Stimulated activated CD4-positive, alpha-beta T cell treated with anti-CD3 and anti-CD28 coated beads, Interleukin-4, amount 100 ng/mL, for 1 hour (primary cell): ENCODE measurements around the gene HDAC11.
"Not testable (repeated sequence)": the region's sequence is repeated elsewhere in the genome, so short reads cannot be mapped to it uniquely, and the experiment has no call there.

Experiments
- DNase-seq: peaks from one replicate; pipeline ENCODE4 v3.0.0-alpha.2; 2020

HDAC11 gene

GRCh38 chr3:13470894-13471574 lies 9.1 kb upstream of the HDAC11 start:
- DNase-seq: no peak

GRCh38 chr3:13472286-13472685 lies 7.8 kb upstream of the HDAC11 start:
- no peak for DNase-seq

DNA sequence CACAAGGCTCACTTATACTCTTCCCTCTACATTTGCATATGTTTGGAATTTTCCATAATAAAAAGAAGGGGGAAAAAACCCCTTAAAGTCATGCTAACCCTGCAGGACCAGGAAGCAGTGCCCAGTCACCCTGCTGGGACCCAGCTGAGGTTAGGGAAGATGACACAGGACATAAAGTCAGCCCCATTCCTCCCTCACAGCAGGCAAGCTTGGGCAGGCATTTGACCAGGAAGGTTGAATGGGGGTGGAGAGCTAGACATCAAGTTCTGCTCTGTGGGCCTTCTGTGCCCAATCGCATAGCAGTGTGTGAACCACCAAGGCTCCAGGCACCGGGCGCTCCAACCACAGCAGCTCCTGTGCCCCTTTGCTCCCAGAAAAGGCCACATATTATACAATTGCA lies 7.1 kb upstream of the HDAC11 start:
- no peak for DNase-seq

DNA sequence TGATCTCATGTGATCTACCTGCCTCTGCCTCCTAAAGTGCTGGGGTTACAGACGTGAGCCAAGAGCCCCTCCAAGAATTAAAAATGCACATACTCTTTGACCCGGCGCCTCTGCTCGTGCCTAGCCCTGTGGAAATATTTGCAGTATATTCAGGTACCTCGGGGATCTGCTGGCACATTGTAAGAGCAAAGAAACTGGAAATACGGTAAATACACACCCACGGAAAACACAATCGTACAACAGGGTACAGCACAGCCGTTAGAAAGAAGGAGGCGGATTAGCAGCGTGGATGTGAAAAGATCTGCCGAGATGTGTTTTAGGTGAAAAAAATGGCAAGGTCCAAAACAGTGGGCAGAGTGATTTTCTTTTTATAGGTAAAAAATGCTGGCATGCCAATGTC lies 6.1 kb upstream of the HDAC11 start:
- DNase-seq: no peak

GRCh38 chr3:13474776-13475303 lies 5.3 kb upstream of the HDAC11 start:
- DNase-seq: no peak

- no peak for DNase-seq
These were observed 4.1 kb upstream of the HDAC11 start for GRCh38 chr3:13475871-13476590.

DNA sequence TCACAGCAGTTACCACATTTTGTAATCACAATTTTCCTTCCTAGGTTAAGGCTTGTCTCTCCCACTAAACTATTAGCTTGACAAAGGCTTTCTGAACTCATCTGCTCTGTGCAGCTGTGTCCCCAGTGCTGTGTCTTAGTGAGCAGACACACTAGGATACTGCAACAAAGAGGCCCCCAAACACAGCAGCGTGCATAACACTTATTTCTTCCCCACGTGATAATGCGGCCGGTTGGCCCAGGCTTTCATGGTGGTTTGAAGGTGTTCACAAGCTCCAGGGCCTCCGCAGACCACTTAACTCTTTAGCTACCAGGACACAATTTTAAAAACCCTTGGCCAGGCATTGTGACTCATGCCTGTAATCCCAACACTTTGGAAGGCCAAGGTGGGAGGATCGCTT lies 2.2 kb upstream of the HDAC11 start:
- no peak for DNase-seq

GRCh38 chr3:13479332-13479581 lies 849 bp upstream of the HDAC11 start:
- DNase-seq: peak; percentile 53

DNA sequence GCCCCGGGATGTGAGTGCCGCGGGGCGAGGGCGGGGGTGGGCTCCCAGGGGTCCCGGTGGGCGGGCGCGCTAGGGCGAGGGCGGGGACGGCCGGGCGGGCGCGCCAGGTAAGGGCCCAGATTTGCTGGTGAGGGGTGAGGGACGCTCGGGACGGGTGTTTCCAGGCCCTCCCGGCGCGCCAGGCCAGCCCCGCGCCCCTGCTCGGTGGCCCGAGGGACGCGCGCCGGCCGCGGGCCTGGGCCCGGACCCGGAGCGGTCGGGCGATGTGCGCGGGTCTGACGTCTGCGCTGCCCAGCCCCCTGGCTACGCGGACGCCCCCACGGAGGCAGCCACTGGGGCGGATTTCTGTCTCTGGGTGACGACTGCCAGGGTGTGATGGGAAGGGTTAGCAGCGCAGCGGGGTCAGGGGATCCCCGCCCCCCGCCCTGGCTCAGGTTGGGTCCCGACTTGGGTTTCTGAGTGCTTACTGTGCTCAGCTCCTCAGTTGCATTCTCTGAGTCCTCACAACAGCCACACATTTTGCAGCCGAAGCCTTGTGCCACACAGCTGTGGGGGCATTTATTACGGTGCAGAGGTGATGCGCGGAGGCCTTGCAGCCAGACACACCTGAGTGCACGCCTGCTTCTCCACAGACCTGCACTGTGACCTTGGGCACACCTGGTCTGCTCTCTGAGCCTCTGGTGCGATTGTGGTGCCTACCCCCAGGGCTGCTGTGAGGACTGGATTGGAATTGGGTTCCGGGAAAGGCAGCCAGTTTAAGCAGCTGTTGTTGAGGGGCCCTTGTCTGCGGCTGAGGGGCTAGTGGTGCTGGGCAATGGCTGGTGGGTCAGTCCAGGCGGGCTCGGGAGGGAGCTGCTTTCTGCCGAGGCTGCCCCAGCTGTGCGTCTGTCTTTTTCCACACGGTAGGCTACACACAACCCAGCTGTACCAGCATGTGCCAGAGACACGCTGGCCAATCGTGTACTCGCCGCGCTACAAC lies 523 bp downstream of the HDAC11 start:
- DNase-seq: peak; percentile 39

GRCh38 chr3:13482106-13482690 lies 2.1 kb downstream of the HDAC11 start:
- no peak for DNase-seq

GRCh38 chr3:13483286-13483685 lies 3.2 kb downstream of the HDAC11 start:
- no peak for DNase-seq

GRCh38 chr3:13483988-13484695 lies 4.0 kb downstream of the HDAC11 start:
- no peak for DNase-seq

- no peak for DNase-seq
These were observed 4.9 kb downstream of the HDAC11 start for GRCh38 chr3:13484851-13485590.

DNA sequence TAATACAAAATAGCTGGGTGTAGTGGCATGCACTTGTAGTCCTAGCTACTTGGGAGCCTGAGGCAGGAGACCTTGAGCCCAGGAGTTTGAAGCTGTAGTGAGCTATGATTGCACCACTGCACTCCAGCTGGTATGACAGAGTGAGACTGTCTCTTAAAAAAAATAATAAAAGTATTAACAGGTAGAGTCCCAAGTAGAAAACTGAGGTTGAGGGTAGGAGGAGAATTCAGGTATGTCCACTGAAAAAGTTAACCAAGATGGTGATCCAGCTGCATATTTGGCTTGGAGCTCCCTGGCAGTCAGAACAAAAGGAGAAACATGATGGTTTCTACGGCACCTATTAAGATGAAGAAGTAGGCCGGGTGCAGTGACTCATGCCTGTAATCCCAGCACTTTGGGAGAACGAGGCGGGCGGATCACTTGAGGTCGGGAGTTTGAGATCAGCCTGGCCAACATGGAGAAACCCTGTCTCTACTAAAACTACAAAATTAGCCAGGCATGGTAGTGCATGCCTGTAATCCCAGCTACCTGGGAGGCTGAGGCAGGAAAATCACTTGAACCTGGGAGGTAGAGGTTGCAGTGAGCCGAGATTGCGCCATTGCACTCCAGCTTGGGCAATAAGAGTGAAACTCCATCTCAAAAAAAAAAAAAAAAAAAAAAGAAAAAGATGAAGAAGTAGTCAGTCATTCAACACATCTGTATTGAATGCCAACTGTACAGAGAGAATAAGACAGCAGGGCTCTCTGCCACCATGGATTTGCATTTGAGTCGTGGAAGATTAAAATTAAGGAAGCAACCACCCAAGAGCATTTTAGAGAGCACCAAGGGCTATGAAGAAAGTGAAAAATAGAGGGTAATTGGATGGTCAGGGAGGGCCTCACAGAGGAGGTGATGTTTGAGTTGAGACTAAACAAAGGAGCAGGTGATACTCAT lies 5.8 kb downstream of the HDAC11 start:
- not testable (repeated sequence) for DNase-seq

DNA sequence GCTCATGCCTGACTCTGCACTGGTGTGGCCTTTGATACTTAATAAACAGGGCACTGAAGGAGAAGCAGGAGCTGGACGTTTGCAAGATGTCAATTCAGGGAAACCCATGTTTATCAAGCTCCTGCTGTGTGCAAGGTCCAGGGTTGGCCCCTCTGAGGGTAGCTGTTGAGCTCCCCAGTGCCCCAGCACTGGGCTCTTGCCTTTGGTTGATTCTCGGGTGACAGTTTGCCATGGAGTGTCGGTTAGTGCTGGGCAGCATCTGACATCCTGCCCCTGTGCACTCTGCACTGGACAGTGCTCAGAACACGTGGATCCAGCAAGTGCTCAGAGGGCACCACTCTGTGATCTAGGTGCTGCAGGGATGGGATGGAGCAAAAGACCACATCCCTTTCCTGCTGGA lies 7.3 kb downstream of the HDAC11 start:
- no peak for DNase-seq

GRCh38 chr3:13491206-13491974 lies 11.3 kb downstream of the HDAC11 start:
- DNase-seq: no peak

DNA sequence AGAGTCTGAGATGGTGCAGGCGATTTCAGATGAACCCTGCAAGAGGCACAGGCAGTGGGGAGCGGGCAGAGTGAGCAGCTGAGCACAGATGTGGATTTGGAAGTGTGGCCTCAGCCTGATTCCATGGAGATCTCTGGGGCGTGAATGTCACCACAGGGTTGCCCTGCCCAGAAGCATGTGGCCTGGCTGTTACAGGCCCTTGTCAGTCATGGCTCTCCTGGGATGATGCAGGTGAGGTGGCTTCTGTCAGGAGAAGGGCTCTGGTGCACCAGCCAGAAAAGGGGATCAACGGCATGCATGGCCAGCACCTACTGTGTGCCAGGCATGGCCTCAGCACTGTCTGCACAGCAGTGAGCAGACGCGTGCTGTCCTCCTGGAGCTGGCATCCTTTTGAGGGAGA lies 11.9 kb downstream of the HDAC11 start:
- no peak for DNase-seq

- DNase-seq: no peak
These were observed 13.1 kb downstream of the HDAC11 start for GRCh38 chr3:13492976-13493866.
